NK-92 (cell line): ENCODE data around the gene RAB40C.

Source experiments
- DNase-seq: peaks from one replicate; lab custom pipeline; 2025; ENCODE audit not compliant: unreplicated experiment; lab: John Stamatoyannopoulos, UW

The RAB40C gene

GRCh38 chr16:610513-611381, 20.9 kb downstream of the RAB40C start:
- no peak for DNase-seq

GRCh38 chr16:615122-615521, 25.3 kb downstream of the RAB40C start:
- DNase-seq: no peak

- DNase-seq: no peak
These were observed 27.1 kb downstream of the RAB40C start for GRCh38 chr16:616733-617586.

- no peak for DNase-seq
These were observed 28.0 kb downstream of the RAB40C start for GRCh38 chr16:617855-618254.

- DNase-seq: no peak
These were observed 29.7 kb downstream of the RAB40C start for GRCh38 chr16:619476-620100.

GRCh38 chr16:620700-621525, 31.0 kb downstream of the RAB40C start:
- DNase-seq: no peak

GRCh38 chr16:621526-622105, 31.8 kb downstream of the RAB40C start:
- DNase-seq: no peak

GRCh38 chr16:622920-623280, 33.0 kb downstream of the RAB40C start:
- no peak for DNase-seq

GRCh38 chr16:624526-625070, 34.7 kb downstream of the RAB40C start:
- DNase-seq: no peak

- no peak for DNase-seq
These were observed 35.5 kb downstream of the RAB40C start for GRCh38 chr16:625117-625976.

GRCh38 chr16:625977-626765, 36.3 kb downstream of the RAB40C start:
- no peak for DNase-seq

GRCh38 chr16:626787-627453, 37.1 kb downstream of the RAB40C start:
- no peak for DNase-seq

- DNase-seq: no peak
These were observed 37.8 kb downstream of the RAB40C start for GRCh38 chr16:627454-628239.

GRCh38 chr16:628321-629061, 38.6 kb downstream of the RAB40C start:
- DNase-seq: no peak

GRCh38 chr16:629185-629832, 39.4 kb downstream of the RAB40C start:
- no peak for DNase-seq

- no peak for DNase-seq
These were observed 40.0 kb downstream of the RAB40C start for GRCh38 chr16:629833-630248.
